ENCODE results near the gene CRTAC1.

DNA sequence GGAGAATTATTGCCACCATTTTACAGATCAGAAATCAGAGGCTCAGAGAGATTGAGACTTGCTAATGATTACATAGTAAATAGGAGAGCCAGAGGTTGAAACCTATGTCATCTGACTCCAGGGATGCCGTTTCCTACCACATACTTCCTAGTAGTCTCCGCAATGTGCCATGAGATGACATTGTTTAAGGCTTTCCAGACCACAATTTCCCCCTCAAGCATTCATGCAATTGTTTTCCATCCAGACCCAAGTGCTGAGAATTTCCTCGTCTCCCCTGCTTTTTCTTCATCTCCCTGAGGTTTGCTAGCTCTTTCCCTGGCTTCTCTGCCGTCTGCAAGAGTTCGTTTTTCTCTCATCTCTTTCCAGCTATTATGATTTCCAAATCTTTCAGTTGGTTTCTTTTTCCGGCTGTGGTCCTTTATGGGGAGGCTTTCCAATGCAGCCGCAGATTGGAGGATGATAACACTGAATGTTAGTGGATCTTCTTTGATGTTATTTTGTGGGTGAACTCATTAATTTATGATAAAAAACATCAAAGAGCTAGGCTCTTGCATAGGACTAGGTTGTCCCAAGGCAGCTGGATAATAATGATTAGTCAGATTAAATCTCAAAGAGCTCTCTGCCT, 187.7 kb downstream of the CRTAC1 start:
- TF ChIP-seq NFRKB (IDR thresholded peaks at IDR 0.05; ENCODE audit: low read depth) (no peak), EP300 (IDR thresholded peaks at IDR 0.05; ENCODE audit: low read length) (no peak)
